Jurkat, Clone E6-1 (cell line): ENCODE data around the gene ICE2.

Experiments
- DNase-seq: peaks from one replicate; pipeline ENCODE4 v3.0.0-alpha.2; 2011; ENCODE audit warnings: low read depth, low spot score
- H3K4me3 ChIP-seq: 2 replicates; pipeline ENCODE4 v1.5.1; 2011; ENCODE audit warnings: mild to moderate bottlenecking, low read length, control low read depth, moderate library complexity

ICE2 gene

GRCh38 chr15:60460931-60461330 is 18.0 kb downstream of the ICE2 start:
- H3K4me3 ChIP-seq = no peak overlapping the region
- DNase-seq = no peak

DNA sequence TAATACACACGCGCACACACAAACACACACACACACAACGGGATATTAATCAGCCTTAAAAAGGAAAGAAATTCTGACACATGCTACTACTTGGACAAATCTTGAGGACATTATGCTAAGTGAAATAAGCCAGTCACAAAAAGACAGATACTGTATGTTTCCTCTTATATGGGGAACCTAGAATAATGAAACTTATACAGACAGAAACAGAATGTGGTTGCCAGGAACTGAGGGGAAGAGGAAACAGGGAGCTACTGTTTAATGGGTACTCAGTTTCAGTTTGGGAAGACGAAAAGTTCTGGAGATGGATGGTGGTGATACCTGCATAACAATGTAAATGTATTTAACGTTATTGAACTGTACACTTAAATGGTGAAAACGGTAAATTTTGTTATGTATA is 20.2 kb downstream of the ICE2 start:
- DNase-seq = no peak
- no peak overlapping the region for H3K4me3 ChIP-seq

DNA sequence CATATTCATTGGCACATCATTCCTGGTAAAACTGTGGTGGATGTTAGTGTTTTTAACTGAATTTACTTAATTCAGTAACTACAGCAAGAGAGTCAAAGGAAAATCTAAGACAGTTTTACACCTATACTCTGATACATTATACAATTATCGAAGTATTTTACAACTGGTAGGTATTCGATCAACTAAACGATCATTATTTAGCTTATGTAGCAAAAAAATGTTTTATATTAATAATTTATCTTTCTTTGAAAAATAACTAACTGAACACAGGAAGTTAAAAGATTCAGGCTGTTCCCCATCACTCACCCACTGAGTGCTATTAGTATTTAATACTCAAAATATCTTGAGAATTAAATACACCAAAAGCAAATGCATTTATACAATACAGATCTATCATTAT is 21.0 kb downstream of the ICE2 start:
- DNase-seq = no peak
- no peak overlapping the region for H3K4me3 ChIP-seq

GRCh38 chr15:60454824-60455223 is 24.1 kb downstream of the ICE2 start:
- no peak overlapping the region for H3K4me3 ChIP-seq
- no peak for DNase-seq

DNA sequence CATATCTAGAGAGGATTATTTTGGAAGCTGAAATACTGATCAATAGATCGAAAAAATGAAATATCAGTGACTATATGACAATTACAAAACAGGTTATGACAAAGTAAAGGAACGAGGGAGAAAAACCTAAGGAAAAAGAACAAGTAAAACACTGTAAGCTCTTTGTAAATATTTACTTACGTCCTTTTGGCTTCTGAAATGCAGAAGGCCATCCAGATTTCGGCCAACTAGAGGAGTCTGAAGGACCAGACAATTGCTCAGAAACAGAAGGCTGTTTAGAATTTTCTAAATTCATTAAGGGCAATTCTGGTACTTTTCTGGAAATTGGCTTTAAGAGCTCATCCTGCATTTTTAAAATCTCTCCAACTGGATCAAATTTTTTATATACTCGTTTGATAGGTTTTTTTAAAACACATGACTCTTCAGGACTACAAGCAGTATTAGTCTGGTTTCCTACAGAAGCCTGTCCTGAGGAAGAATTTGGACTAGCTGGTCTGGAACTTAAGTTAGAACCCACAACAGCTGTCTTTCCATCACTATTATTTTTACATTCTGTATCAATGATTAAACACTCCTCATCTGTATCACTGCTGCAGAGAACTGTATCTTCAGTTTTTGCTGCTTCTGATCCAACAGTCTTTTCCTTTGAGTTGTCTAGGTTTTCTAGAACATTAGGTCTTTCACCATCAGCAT is 30.1 kb downstream of the ICE2 start:
- no peak overlapping the region for H3K4me3 ChIP-seq
- DNase-seq = no peak

DNA sequence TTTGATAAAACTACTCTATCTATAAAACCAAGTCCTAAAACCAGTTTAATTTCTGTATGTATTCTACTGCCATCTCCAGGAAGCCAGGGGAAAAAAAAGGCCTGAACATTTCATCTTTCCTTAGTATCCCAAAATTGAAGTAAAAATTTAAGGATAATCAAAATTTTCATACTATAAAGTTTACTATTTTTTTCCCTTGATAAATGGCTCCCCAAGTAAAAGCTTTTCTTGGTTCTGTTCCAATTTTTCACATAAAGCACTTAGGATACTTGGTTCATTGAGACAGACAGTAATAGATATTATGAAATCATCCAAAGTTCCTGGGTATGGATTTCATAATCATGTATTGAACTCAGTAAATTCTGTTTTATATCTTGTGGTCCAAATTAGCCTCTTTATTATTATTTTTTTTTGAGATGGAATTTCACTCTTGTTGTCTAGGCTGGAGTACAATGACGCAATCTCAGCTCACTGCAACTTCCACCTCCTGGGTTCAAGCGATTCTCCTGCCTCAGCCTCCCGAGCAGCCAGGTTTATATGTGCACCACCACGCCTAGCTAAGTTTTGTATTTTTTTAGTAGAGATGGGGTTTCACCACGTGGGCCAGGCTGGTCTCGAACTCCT is 34.5 kb downstream of the ICE2 start:
- no peak for DNase-seq
- no peak overlapping the region for H3K4me3 ChIP-seq

DNA sequence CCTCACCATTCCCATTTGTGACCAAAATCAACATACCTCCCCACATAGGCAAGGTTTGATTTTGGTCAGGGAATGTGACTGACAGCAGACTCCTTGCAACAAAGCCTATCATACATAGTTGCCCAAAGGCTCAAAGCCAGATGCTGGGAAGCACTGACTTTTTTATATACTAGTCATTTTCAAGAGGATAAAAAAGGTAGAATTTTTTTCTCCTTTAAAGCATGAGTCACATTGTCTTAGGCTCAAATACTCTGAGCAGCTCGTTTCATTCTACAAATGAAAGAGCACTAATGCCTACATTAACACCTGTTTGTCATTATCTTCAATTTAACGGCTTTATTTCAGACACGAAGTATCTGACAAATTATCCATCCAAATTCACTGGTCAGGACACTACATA is 36.2 kb downstream of the ICE2 start:
- no peak for DNase-seq
- H3K4me3 ChIP-seq = no peak overlapping the region

DNA sequence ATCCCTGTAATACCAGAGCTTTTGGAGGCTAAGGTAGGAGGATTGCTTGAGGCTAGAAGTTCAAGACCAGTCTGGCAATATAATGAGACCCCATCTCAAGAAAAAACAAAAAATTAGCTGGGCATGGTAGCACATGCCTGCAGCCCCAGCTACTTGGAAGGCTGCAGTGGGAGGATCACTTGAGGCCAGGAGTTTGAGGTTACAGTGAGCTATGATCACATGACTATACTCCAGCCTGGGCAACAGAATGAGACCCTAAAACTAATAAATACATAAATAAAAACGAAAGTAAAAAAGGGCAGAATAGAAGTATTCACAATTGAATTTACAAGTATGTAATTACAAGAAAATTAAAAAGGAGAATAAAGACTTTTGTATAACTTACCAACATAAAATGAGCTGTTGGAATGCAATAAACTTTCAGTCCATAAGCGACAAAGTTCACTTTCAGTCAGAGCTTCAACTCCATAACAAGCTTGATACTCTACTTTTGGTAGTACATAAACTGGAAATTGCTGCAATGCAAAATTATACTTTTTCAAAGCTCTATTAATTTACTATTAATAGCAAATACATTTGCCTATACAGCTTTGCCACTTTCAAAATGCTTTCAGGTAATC is 36.8 kb downstream of the ICE2 start:
- no peak overlapping the region for H3K4me3 ChIP-seq
- no peak for DNase-seq

- no peak for DNase-seq
- no peak overlapping the region for H3K4me3 ChIP-seq
Observed at GRCh38 chr15:60441331-60441730, 37.6 kb downstream of the ICE2 start.

GRCh38 chr15:60438646-60439045 is 40.3 kb downstream of the ICE2 start:
- H3K4me3 ChIP-seq = no peak overlapping the region
- no peak for DNase-seq

DNA sequence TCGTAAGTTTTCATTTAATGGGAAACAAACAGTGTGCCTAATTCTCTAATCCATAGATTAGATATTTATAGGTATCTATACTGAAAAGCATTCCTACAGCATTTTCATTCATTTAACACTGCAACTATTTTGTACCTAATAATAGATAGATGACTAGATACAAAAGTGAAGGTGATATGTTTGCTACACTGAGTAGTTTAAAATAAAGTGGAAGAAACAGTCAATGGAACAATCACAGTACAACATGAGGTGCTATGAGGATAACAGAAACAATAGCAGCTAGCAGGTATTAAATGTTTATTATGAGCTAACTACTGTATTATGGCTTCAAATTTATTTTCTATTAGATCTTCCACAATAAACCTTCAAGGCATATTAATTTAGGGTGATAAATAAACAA is 50.0 kb downstream of the ICE2 start:
- no peak overlapping the region for H3K4me3 ChIP-seq
- DNase-seq = no peak

DNA sequence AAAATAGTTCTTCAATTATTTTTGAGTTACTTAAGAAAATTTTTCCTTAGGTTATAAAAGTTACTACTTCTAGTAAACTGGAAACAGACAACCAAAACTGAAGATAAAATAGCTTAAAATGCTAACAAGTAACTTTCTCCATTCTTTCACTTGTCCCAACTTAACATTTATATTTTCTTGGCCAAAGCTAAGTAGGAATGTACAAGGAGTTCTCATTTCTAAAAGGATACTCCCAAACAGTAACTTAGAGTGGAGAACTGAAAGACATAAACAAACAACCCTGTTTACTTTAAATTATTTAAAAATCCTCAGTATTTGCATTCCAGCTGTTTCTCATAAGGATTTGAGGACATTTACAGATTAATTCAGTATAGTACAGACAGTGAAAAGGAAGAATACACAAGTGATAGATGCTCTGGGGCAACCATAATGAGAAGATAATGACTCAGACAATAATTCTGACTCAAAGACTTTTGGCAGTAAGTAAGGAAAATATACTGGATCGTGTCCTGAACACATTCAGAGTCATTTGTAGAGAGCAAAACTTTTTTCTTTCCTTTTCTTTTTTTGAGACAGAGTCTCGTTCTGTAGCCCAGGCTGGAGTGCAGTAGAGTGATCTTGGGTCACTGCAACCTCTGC is 52.0 kb downstream of the ICE2 start:
- H3K4me3 ChIP-seq = no peak overlapping the region
- DNase-seq = no peak

DNA sequence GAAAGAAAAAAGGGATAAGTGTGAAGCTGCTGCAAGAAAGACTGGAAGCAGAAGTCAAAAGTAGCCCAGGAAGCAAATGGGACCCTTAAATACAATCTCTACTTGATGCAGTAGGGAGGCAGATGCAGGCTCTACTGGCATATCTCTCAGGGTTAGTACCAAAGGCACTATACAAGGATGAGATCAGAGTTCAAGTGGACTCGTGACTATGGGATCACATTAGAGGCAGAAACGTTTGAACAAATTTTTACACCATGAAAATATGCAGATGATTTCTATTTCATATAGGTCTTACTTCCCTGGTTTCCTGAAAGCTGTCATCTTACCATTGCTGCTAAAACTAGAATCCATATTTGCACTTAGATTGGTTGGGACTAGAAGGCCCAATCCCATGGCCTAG is 53.5 kb downstream of the ICE2 start:
- no peak overlapping the region for H3K4me3 ChIP-seq
- DNase-seq = no peak

GRCh38 chr15:60424006-60424405 is 54.9 kb downstream of the ICE2 start:
- no peak overlapping the region for H3K4me3 ChIP-seq
- no peak for DNase-seq

- H3K4me3 ChIP-seq = no peak overlapping the region
- DNase-seq = peak; percentile 55
Observed at GRCh38 chr15:60423537-60423936, 55.4 kb downstream of the ICE2 start.

DNA sequence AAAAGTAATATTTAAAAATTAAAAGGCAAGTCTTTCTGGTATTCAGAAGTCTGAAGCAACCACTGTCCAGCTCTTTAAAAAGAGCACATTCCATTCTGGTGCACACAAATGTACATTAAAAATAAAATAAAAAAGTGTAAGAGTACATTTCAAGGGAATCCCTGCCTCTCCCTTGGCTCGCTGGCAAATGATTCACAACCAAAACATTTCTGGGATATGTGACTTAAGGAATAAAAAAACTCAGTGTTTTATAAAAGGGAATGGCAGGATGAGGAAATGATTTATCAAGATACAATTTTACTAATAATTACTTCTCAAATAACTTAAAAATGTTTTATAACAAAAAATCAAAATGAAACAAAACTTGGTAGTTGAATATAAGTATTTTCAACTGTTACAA is 57.4 kb downstream of the ICE2 start:
- H3K4me3 ChIP-seq = no peak overlapping the region
- no peak for DNase-seq

GRCh38 chr15:60420203-60420716 is 58.7 kb downstream of the ICE2 start:
- no peak for DNase-seq
- no peak overlapping the region for H3K4me3 ChIP-seq

DNA sequence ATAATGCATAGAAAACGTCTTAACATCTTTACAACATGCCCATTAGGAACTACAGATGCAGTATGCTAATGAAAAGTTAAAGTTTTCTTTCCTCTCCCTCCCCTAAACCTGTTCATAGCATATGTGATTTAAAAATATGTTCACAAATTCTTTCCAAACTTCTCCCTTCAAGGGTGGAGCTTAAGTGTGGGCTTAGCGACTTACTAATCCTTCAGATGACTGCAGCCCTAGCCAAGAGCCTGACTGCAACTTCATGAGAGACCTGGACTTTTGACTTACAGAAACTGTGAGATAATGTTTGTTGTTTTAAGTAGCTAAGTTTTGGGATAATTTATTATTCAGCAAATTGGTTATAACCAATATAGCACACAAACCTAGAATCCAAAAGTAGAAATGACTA is 59.2 kb downstream of the ICE2 start:
- DNase-seq = no peak
- H3K4me3 ChIP-seq = no peak overlapping the region

DNA sequence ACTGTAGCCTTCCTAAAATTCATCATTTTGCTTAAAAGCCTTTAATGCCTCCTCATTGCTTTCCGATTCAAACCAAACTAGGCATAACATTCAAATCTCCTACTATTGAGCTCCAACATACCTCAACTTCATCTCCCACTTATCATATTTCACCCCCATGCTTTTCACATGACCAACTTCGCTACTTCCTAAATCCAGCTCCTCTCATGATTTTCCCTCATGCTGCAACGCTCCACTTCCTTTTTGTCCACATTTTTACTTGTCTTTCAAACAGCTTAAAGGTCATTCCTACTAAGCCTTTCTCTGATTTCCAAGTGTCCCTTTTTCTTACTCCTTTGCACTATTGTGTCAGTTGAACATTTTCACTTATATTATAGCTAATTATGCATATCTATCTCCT is 60.8 kb downstream of the ICE2 start:
- H3K4me3 ChIP-seq = no peak overlapping the region
- DNase-seq = no peak

- no peak for DNase-seq
- H3K4me3 ChIP-seq = no peak overlapping the region
Observed at GRCh38 chr15:60417112-60417511, 61.8 kb downstream of the ICE2 start.
